Gastrocnemius medialis (tissue), 4 donors: Measurements from ENCODE around the gene CAMTA1.

ENCODE experiments used
- POLR2A ChIP-seq, 2 donors: fragments of 450-650 bp; IDR thresholded peaks; one replicate each; pipeline ENCODE4 v1.6.1; 2017; ENCODE audit warnings: antibody characterized with exemption in 2 of 2, mild to moderate bottlenecking in 2 of 2, moderate library complexity in 2 of 2
- TF ChIP-seq, protein P1 (sequence below), 5 experiments: fragments of 450-650 bp in 3 of 5; fragments of 200-600 bp in 2 of 5; sonication (generic) in 2 of 5; IDR thresholded peaks in 4 of 5; conservative IDR thresholded peaks in 1 of 5; 1 replicate in 4 of 5; 2 replicates in 1 of 5; pipeline ENCODE4 v1.5.1; 2016 to 2019; ENCODE audit warnings: antibody characterized with exemption in 5 of 5, mild to moderate bottlenecking in 3 of 5, moderate library complexity in 3 of 5

DNA sequence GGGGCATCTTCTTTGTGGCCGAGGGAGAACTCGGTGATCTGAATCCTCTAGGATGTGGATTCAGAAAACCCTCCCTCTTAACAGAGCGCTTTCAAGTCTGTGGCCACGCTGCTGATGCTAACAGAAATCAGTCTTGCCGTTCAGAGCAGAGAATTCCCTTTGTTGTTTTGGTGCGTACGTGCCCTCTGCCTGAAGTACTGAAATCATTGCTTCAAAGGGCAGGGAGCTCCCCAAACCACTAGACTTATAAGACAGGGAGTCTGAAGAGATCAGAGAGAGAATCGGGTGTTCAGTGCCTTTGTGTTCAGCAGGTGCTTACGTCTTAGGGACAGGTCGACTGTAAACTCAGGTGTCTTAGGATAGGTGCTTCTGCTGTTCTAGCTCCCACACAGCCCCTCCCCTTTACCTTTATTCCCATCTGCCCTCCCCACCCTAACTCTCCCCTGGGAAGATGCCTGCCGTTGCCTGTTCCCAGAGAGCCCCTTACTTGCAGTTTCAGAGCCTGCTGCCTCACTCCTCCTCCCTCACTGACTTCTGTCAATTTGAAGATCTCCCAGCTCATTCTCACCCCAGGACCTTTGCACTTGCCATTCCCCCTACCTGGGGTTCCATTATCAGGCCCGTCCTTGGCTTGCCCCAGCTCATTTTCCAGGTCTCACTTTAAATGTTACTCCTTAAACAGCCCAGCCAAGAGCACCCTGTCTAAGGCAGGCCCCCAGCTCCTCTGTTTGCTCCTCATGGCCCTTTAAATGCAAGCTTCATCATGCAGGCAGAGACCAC, 143.0 kb downstream of the CAMTA1 start:
- TF ChIP-seq POLR2A (IDR thresholded peaks at IDR 0.05), result no peak
- TF ChIP-seq, protein P1, sequence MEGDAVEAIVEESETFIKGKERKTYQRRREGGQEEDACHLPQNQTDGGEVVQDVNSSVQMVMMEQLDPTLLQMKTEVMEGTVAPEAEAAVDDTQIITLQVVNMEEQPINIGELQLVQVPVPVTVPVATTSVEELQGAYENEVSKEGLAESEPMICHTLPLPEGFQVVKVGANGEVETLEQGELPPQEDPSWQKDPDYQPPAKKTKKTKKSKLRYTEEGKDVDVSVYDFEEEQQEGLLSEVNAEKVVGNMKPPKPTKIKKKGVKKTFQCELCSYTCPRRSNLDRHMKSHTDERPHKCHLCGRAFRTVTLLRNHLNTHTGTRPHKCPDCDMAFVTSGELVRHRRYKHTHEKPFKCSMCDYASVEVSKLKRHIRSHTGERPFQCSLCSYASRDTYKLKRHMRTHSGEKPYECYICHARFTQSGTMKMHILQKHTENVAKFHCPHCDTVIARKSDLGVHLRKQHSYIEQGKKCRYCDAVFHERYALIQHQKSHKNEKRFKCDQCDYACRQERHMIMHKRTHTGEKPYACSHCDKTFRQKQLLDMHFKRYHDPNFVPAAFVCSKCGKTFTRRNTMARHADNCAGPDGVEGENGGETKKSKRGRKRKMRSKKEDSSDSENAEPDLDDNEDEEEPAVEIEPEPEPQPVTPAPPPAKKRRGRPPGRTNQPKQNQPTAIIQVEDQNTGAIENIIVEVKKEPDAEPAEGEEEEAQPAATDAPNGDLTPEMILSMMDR (IDR thresholded peaks at IDR 0.05 in 4 of 5, conservative IDR thresholded peaks at IDR 0.05 in 1 of 5), result no peak
